ENCODE measurements around the gene ZDHHC3. TPM values are rescaled to one million over a fixed set of nuclear protein-coding genes. Genes with fewer than 3 reads are reported as not detected.
A peak's percentile ranks its signal among the peaks of the same experiment; 100 is the strongest.

ZDHHC3 gene
- total RNA-seq, 1 experiment from 2014 or later, result 49.5 TPM

DNA sequence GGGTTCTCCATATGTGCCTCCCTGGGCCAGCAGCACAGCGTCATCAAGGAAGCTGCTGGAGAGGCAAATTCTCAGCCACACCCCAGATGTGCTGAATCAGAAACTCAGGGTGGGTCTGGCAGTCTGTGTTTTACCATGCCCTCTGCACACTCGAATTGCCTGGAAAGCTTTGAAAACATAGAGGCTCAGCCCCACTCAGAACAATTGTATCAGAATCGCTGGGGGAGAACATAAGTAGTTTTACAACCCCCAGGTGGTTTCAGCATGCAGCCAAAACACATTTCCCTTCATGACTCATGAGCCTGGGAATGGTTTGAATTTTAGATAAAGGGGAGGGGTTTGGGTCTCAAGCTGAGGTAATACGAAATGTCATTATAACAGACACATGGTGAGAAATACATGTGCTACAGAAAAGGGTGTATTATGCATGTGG is 92.0 kb downstream of the ZDHHC3 start:
- BruUV-seq (replicated peaks), result no TSS peak
- CTCF ChIA-PET, result no interaction called here
- DNase-seq (ENCODE audit: low read depth, low spot score), result peak; percentile 65

DNA sequence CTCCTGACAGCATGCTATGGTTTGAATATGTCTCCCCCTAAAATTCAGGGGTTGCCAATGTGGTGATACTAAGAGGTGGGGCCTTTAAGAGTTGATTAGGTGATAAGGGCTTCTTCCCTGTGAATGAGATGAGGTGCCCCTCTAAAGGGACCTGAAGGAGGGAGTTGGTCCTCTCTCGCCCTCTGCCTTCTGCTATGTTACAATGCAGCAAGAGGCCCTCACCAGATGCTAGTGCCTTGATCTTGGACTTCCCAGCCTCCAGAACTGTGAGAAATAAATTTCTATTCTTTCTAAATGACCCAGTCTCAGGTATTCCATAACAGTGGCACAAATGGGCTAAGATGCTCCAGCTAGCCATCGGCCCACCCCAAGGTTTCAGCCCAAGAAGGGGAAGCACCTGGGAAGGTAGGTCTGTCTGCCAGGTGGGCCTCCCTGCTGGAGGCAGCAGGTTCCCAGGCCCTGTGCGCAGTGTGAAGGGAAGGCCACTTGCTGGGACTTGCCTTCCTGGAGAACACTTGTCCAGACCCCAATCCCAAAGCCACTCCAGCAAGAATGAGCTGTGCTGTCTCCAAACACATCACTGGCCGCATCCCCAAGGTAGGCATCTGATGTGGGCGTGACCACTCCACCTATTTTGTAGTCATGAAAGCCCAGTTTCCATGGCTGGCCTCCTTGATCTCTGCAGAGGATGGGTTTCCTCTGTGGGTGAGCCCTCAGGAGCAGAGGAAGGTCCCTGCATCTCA is 92.6 kb downstream of the ZDHHC3 start:
- POLR2A ChIA-PET, result no interaction called here
- Histone ChIP-seq H3K4me3 (ENCODE audit: low read depth in 2 of 2, low read length in 2 of 2) (no peak overlapping the region), H3K36me3 (ENCODE audit: control insufficient read depth, insufficient read depth, low read length) (no peaks in the 10 kb centered on the region), H3K4me1 (ENCODE audit: control insufficient read depth, insufficient read depth, low read length) (peaks cover 8% of the 10 kb centered on the region; the same call in 1 of the 2 replicates), H3K27ac (ENCODE audit: low read length) (peak overlapping the region; percentile 0; the same call in 1 of the 2 replicates), H3K9me3 (ENCODE audit: control insufficient read depth, insufficient read depth, low read depth, low read length) (no peaks in the 10 kb centered on the region), H3K27me3 (ENCODE audit: control insufficient read depth, insufficient read depth, low read length) (no peaks in the 10 kb centered on the region)
- in situ Hi-C loops (cut with HindIII; ENCODE audit: low pct_unique_long_range_greater_than_20kb, low sequenced_read_pairs), result no loop called here
- CTCF ChIA-PET, result interaction anchor here (1.1 kb wide), 1 partner anchor 11 kb away, joined by 3 read pairs; no protein-coding TSS in a partner anchor
- ATAC-seq (no peak), DNase-seq (ENCODE audit: low read depth, low spot score) (no peak)
- no TSS peak for BruUV-seq (replicated peaks)
- intact Hi-C loops (cut with micrococcal nuclease; ENCODE audit: unreplicated experiment), result no loop called here
- TF ChIP-seq SIN3A (IDR thresholded peaks at IDR 0.05; ENCODE audit: borderline replicate concordance, insufficient read depth, low read depth, low read length) (no peak), POLR2AphosphoS5 (IDR thresholded peaks at IDR 0.05; ENCODE audit: low read depth, low read length) (no peak), TCF7L2 (IDR thresholded peaks at IDR 0.05; ENCODE audit: low read depth, low read length) (no peak)
- TF ChIP-seq, protein P1, sequence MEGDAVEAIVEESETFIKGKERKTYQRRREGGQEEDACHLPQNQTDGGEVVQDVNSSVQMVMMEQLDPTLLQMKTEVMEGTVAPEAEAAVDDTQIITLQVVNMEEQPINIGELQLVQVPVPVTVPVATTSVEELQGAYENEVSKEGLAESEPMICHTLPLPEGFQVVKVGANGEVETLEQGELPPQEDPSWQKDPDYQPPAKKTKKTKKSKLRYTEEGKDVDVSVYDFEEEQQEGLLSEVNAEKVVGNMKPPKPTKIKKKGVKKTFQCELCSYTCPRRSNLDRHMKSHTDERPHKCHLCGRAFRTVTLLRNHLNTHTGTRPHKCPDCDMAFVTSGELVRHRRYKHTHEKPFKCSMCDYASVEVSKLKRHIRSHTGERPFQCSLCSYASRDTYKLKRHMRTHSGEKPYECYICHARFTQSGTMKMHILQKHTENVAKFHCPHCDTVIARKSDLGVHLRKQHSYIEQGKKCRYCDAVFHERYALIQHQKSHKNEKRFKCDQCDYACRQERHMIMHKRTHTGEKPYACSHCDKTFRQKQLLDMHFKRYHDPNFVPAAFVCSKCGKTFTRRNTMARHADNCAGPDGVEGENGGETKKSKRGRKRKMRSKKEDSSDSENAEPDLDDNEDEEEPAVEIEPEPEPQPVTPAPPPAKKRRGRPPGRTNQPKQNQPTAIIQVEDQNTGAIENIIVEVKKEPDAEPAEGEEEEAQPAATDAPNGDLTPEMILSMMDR (IDR thresholded peaks at IDR 0.05), result no peak
- TF ChIP-seq, protein P2, sequence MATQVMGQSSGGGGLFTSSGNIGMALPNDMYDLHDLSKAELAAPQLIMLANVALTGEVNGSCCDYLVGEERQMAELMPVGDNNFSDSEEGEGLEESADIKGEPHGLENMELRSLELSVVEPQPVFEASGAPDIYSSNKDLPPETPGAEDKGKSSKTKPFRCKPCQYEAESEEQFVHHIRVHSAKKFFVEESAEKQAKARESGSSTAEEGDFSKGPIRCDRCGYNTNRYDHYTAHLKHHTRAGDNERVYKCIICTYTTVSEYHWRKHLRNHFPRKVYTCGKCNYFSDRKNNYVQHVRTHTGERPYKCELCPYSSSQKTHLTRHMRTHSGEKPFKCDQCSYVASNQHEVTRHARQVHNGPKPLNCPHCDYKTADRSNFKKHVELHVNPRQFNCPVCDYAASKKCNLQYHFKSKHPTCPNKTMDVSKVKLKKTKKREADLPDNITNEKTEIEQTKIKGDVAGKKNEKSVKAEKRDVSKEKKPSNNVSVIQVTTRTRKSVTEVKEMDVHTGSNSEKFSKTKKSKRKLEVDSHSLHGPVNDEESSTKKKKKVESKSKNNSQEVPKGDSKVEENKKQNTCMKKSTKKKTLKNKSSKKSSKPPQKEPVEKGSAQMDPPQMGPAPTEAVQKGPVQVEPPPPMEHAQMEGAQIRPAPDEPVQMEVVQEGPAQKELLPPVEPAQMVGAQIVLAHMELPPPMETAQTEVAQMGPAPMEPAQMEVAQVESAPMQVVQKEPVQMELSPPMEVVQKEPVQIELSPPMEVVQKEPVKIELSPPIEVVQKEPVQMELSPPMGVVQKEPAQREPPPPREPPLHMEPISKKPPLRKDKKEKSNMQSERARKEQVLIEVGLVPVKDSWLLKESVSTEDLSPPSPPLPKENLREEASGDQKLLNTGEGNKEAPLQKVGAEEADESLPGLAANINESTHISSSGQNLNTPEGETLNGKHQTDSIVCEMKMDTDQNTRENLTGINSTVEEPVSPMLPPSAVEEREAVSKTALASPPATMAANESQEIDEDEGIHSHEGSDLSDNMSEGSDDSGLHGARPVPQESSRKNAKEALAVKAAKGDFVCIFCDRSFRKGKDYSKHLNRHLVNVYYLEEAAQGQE (IDR thresholded peaks at IDR 0.05; ENCODE audit: insufficient read depth in 1 of 2, low read depth in 2 of 2, low read length in 1 of 2), result no peak

More for the DNA sequence above, 92.0 kb downstream of the ZDHHC3 start:
- H3K36me3 ChIP-seq (ENCODE audit: control insufficient read depth, insufficient read depth, low read length), result no peaks in the 10 kb centered on the region
- H3K27ac ChIP-seq (ENCODE audit: low read length), result peak overlapping the region; percentile 49; the same call in 1 of the 2 replicates
- H3K27me3 ChIP-seq (ENCODE audit: control insufficient read depth, insufficient read depth, low read length), result no peaks in the 10 kb centered on the region
- ATAC-seq, result peak; percentile 41
- POLR2A ChIA-PET, result no interaction called here
- no peaks in the 10 kb centered on the region for H3K9me3 ChIP-seq (ENCODE audit: control insufficient read depth, insufficient read depth, low read depth, low read length)
- TF ChIP-seq SIN3A (IDR thresholded peaks at IDR 0.05; ENCODE audit: borderline replicate concordance, insufficient read depth, low read depth, low read length) (no peak), POLR2AphosphoS5 (IDR thresholded peaks at IDR 0.05; ENCODE audit: low read depth, low read length) (no peak)
- TF ChIP-seq, protein P2 (IDR thresholded peaks at IDR 0.05; ENCODE audit: insufficient read depth in 1 of 2, low read depth in 2 of 2, low read length in 1 of 2), result no peak
- H3K4me3 ChIP-seq (ENCODE audit: low read depth in 2 of 2, low read length in 2 of 2), result no peak overlapping the region
- intact Hi-C loops (cut with micrococcal nuclease; ENCODE audit: unreplicated experiment) (no loop called here), in situ Hi-C loops (cut with HindIII; ENCODE audit: low pct_unique_long_range_greater_than_20kb, low sequenced_read_pairs) (no loop called here)
- peaks cover 8% of the 10 kb centered on the region; the same call in 1 of the 2 replicates for H3K4me1 ChIP-seq (ENCODE audit: control insufficient read depth, insufficient read depth, low read length)
